ENCODE results near the gene GPR161. TPM values are rescaled to one million over a fixed set of nuclear protein-coding genes. Genes with fewer than 3 reads are reported as not detected.

Gene GPR161
- total and polyA plus RNA-seq, 9 of the 15 experiments (the other 6 are each of a cell fraction or from before 2014, with no cell fraction given), result 0.15 to 2.4 (median 0.76) TPM

GRCh38 chr1:168100315-168101002, 36.3 kb downstream of the GPR161 start (continued):
- TF ChIP-seq HOMEZ (CRISPR knock-in tag; IDR thresholded peaks at IDR 0.05), result no peak
- no peak for TF ChIP-seq CTCF (IDR thresholded peaks at IDR 0.05 in 2 of 3, conservative IDR thresholded peaks at IDR 0.05 in 1 of 3; ENCODE audit: insufficient read depth in 2 of 3, low read depth in 1 of 3, low read length in 3 of 3)
- TF ChIP-seq ZMIZ1 (IDR thresholded peaks at IDR 0.05; ENCODE audit: low read depth in 2 of 2, low read length in 2 of 2), result no peak
- TF ChIP-seq ELF1 (tag; IDR thresholded peaks at IDR 0.05), result no peak
- no peak for TF ChIP-seq CREB5 (CRISPR knock-in tag; IDR thresholded peaks at IDR 0.05)
- TF ChIP-seq RBBP5 (IDR thresholded peaks at IDR 0.05; ENCODE audit: borderline replicate concordance, insufficient read depth, low read length, poor library complexity, severe bottlenecking), result no peak
- TF ChIP-seq CREB1 (IDR thresholded peaks at IDR 0.05), result no peak
- TF ChIP-seq CREB1 (CRISPR knock-in tag; IDR thresholded peaks at IDR 0.05), result 0 out of 2 replicates have a peak, but pooled peaks have one; percentile 21

All from K562 (cell line).